NCI-H1105 treated with DMSO at 0.1 percent for 48 hours (cell line): Measurements from ENCODE around the gene ZNF699.
"Not testable (repeated sequence)": the region's sequence is repeated elsewhere in the genome, so short reads cannot be mapped to it uniquely, and the experiment has no call there.

Source experiments
- DNase-seq: peaks from one replicate; lab custom pipeline; 2025; lab: John Stamatoyannopoulos, UW

The ZNF699 gene

DNA sequence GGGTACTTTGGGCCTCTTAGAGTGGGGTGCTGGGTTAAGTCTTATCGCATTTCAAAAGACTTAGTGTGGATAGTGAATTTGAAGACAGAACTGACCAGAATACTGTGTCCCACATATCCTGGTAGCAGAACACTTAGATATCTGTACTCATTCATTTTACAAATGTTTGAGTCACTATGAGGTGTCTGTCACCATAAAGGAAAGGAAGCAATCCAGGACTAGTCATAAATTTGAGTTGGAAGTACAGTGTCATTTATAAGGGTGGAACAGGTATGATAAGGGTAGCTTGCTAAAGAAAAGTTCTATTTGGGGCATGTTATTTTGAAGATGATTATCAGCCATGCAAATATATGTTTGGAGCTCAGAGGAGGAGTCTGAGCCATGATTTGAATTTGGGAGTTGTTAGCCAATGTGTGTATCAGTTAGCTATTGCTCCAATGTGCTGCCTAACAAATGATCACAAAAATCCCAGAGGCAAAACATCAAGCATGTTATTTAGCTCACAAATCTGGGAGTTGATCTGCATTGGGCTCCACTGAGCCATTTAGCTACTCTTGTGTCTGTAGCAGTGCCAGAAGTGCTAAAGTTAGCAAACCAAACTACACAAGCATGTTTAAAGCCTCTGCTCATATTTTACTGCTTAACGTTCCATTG lies 20.3 kb downstream of the ZNF699 start:
- DNase-seq = no peak

DNA sequence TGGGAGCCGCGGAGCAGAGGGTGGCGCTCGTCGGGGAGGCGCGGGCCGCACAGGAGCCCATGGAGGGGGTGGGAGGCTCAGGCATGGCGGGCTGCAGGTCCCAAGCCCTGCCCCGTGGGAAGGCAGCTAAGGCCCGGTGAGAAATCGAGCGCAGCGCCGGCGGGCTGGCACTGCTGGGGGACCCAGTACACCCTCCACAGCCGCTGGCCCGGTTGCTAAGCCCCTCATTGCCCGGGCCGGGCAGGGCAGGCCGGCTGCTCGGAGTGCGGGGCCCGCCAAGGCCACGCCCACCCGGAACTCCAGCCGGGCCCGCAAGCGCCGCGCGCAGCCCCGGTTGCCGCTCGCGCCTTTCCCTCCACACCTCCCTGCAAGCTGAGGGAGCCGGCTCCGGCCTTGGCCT lies 26.2 kb downstream of the ZNF699 start:
- not testable (repeated sequence) for DNase-seq

DNA sequence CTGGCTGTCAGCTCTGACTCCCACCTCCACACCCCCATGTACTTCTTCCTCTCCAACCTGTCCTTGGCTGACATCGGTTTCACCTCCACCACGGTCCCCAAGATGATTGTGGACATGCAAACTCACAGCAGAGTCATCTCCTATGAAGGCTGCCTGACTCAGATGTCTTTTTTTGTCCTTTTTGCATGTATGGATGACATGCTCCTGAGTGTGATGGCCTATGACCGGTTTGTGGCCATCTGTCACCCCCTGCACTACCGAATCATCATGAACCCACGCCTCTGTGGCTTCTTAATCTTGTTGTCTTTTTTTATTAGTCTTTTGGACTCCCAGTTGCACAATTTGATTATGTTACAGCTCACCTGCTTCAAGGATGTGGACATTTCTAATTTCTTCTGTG lies 58.4 kb downstream of the ZNF699 start:
- no peak for DNase-seq

DNA sequence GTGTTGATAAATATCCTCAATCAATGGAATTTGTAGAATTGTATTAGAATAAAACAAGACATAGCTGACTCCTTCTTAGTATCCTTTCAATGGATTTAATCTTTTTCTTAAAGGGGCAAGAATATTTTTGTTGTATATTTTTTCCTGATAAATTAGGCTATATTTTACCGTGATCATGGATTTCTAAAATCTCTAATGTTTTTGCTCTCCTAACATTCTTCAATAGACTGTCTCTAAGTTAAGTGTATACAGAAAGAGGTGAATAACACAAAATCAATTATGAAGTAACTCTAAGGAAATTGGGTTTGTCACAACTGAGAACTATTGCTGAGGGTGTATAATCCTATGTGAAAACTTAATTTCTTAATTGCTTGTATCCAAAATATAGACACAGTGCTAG lies 59.0 kb downstream of the ZNF699 start, which contains the start of gene OR7E24:
Gene OR7E24 (plus strand): TSS at position 301 of the 400 bp plus-strand sequence. CDS start 114 bp downstream, outside the sequence.
- no peak for DNase-seq
